NB4 (cell line): ENCODE data around the gene ARR3.

Experiments used
- DNase-seq: peaks from one replicate; pipeline ENCODE4 v3.0.0; 2010; ENCODE audit warnings: low read depth
- H3K4me3 ChIP-seq: one replicate; pipeline ENCODE4 v1.5.1; 2011; ENCODE audit warnings: mild to moderate bottlenecking, low read depth, low read length, moderate library complexity
- MYC ChIP-seq: IDR thresholded peaks from 2 replicates; pipeline ENCODE4 v1.6.1; 2011; ENCODE audit warnings: low read depth, low read length
- POLR2A ChIP-seq: IDR thresholded peaks from 2 replicates; pipeline ENCODE4 v1.6.1; 2011; ENCODE audit warnings: mild to moderate bottlenecking; ENCODE audit not compliant: insufficient read length; ENCODE audit errors: extremely low read depth
- TF ChIP-seq, protein P1 (sequence below): IDR thresholded peaks from one replicate; pipeline ENCODE4 v1.5.1; 2012; ENCODE audit warnings: low read depth, low read length
- TF ChIP-seq, protein P2 (sequence below): IDR thresholded peaks from 2 replicates; pipeline ENCODE4 v1.6.1; 2011; ENCODE audit warnings: low read depth, low read length

Gene ARR3

DNA sequence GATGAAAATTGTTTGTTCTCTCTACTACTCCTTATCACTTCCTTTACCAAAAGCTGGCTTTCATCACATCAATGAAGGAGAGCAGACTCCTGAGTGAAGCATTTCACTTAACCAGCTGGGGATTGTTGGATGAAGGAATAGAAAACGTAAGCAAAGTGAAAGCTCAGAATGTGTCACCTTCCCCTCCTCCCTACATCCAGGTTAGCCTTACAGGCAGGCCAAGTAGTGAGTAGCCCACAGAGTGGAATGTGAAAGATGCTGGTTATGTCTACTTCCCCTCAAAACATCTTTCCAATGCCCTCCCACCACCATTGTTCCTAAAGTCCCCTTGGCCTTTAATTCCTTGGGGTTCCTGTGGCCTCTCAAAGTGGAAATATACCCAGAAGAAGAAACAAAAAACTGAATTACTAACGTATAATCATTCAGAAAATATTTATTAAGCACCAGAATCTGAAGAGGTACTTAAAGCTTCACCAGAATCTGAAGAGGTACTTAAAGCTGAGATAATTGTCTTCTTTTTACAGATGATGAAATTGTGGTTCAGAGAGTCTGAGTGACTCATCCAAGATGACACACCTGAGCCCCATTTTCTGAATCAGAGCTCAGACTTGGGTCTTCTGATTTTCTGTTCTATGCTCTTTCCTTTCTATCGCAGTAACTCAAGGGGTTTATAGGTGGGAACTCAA is 14.6 kb upstream of the ARR3 start:
- no peak for TF ChIP-seq MYC
- no peak for TF ChIP-seq POLR2A
- TF ChIP-seq, protein P1, sequence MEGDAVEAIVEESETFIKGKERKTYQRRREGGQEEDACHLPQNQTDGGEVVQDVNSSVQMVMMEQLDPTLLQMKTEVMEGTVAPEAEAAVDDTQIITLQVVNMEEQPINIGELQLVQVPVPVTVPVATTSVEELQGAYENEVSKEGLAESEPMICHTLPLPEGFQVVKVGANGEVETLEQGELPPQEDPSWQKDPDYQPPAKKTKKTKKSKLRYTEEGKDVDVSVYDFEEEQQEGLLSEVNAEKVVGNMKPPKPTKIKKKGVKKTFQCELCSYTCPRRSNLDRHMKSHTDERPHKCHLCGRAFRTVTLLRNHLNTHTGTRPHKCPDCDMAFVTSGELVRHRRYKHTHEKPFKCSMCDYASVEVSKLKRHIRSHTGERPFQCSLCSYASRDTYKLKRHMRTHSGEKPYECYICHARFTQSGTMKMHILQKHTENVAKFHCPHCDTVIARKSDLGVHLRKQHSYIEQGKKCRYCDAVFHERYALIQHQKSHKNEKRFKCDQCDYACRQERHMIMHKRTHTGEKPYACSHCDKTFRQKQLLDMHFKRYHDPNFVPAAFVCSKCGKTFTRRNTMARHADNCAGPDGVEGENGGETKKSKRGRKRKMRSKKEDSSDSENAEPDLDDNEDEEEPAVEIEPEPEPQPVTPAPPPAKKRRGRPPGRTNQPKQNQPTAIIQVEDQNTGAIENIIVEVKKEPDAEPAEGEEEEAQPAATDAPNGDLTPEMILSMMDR: no peak
- TF ChIP-seq, protein P2, sequence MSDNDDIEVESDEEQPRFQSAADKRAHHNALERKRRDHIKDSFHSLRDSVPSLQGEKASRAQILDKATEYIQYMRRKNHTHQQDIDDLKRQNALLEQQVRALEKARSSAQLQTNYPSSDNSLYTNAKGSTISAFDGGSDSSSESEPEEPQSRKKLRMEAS: no peak
- no peak overlapping the region for H3K4me3 ChIP-seq
- no peak for DNase-seq

DNA sequence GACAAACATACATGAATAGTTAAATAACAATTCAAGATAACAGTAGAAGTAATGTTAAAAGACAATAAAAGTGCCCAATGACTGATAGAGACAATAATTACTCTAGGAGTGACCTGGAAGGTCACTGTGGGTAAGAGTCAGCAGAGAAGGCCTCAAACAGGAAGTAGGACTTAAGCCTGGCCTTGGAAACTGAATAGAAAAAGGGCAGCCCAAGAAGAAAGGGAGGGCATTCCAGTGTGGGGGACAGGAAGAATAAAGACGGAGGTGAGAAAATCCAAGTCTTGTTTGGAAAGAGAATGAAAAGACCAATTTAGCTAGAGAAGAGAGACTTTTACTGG is 14.1 kb upstream of the ARR3 start:
- DNase-seq: no peak
- no peak for TF ChIP-seq POLR2A
- TF ChIP-seq, protein P1: no peak
- TF ChIP-seq, protein P2: no peak
- no peak for TF ChIP-seq MYC
- H3K4me3 ChIP-seq: no peak overlapping the region

DNA sequence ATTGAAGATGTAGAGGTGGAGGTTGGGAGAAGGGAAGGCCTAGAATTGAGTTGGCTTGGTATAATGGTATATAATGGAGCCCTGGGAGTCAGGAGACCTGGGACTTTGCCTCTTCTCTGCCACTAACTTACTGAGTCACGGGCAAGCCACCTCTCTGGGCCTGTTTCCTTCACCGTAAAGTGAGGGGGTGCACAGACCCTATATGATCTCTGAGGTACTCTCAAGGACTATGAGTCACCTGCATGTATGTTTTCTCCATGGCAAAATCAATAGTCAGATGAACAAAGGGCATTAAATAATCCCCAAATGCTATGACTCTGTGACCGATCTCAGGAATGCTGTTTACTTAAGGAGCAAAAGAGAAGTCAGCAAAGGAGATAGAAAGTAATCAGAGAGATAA is 13.2 kb upstream of the ARR3 start:
- TF ChIP-seq MYC: no peak
- TF ChIP-seq, protein P2: no peak
- TF ChIP-seq, protein P1: no peak
- TF ChIP-seq POLR2A: no peak
- H3K4me3 ChIP-seq: no peak overlapping the region
- DNase-seq: no peak

DNA sequence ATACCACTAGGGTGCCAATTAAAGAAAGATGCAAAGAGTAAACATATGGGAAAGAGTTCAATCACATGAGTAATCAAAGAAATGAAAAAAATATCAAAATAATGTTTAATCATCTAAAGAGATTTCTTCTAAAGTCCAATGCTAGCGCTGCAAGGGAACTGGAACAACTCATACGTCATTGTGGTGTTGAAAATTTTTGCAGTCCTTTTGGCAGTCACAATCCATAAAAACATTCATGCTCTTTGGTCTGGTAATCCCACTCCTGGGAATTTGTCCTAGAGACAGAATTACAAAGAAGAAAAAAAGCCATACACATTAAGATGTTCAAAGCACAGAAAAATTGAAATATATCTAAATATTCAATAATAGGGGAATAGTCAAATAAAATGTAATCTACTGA is 12.7 kb upstream of the ARR3 start:
- no peak overlapping the region for H3K4me3 ChIP-seq
- no peak for DNase-seq
- TF ChIP-seq POLR2A (no peak), MYC (no peak)
- TF ChIP-seq, protein P2: no peak
- TF ChIP-seq, protein P1: no peak

DNA sequence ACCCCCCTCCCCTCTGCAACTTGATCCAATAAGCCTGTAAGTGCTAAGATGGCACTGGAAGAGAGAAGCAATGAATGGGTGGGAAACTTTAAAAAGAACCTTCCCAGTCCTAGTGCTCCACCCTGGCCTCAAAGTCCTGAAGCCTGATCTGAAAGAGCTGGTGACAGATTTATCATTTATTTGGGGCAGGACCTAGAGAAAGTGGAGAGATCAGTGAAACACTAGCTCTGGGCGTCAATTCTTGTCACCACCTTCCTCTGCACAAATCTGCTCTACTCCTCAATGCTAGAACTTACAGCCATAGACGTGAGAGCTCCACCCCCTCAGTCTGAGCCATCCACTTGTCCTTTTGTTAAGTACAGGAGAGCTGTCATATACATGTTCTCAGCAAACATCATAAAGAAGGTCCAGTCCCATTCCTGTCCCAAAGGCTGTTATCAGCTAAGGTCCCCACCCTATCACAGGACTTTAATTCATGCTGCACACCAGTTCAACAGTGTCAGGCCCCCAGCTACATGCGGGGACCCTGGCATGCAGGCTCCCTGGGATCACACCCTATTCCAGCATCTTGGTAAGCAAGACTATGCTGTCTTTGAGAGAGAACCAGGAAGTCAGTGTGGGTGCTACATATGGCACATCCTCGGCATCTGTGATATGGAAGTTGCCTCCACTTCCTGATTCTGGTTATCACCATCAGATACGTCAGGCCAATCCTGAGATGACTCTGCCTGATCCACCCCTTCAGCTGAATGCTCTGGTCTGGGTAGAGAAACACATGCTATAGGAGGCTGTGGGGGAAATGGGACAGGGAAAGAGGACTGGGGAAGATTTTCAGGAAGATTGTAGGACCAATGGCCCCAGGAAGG is 10.5 kb upstream of the ARR3 start:
- TF ChIP-seq, protein P2: no peak
- TF ChIP-seq, protein P1: no peak
- TF ChIP-seq MYC: no peak
- TF ChIP-seq POLR2A: no peak
- peak; percentile 6 for DNase-seq
- H3K4me3 ChIP-seq: no peak overlapping the region
